H1 (cell line): Measurements from ENCODE around the gene ILK. TPM values are rescaled to one million over a fixed set of nuclear protein-coding genes. Genes with fewer than 3 reads are reported as not detected.

ENCODE experiments used
- CHD2 ChIP-seq: IDR thresholded peaks from 2 replicates; pipeline ENCODE4 v1.6.1; 2012; ENCODE audit warnings: low read length, improper control_type of control experiment
- EP300 ChIP-seq, 2 experiments: IDR thresholded peaks; 1 replicate in 1 of 2; 2 replicates in 1 of 2; pipeline ENCODE4 v1.6.1; 2011 to 2012; ENCODE audit warnings: low read depth in 2 of 2, low read length in 2 of 2, mild to moderate bottlenecking in 2 of 2, borderline replicate concordance in 1 of 2, inconsistent platforms in 1 of 2, moderate library complexity in 1 of 2
- HDAC2 ChIP-seq, 2 experiments: fragments of 300-600 bp in 1 of 2; sonication (generic) in 1 of 2; IDR thresholded peaks; 2 replicates each; pipeline ENCODE4 v1.6.1; 2011 to 2012; ENCODE audit warnings: low read depth in 2 of 2, low read length in 2 of 2, mild to moderate bottlenecking in 2 of 2, moderate library complexity in 2 of 2, borderline replicate concordance in 1 of 2, inconsistent platforms in 1 of 2
- MAX ChIP-seq: IDR thresholded peaks from 2 replicates; pipeline ENCODE4 v1.6.1; 2012; ENCODE audit warnings: inconsistent platforms
- RFX5 ChIP-seq: IDR thresholded peaks from 2 replicates; pipeline ENCODE4 v1.6.1; 2011; ENCODE audit warnings: low read depth, low read length, improper control_type of control experiment, borderline replicate concordance
- SIRT6 ChIP-seq: IDR thresholded peaks from one replicate; pipeline ENCODE4 v1.7.1; 2012; ENCODE audit warnings: low read length, inconsistent platforms
- SIX5 ChIP-seq: IDR thresholded peaks from 2 replicates; pipeline ENCODE4 v1.6.1; 2011; ENCODE audit warnings: mild to moderate bottlenecking, low read depth, low read length
- polyA plus RNA-seq, 7 experiments: library from polyadenylated mRNA; depleted of rRNA in 3 of 7; stranded (reverse) in 5 of 7; unstranded in 2 of 7; fragments of >200 nt in 5 of 7; fragments of 200-250 nt in 2 of 7; gene quantifications; 1 replicate in 5 of 7; 2 replicates in 1 of 7; 4 replicates in 1 of 7; pipeline versions ENCODE4 v1.2.1 to v1.2.3, GENCODE V29; 2011 to 2013; ENCODE audit warnings: missing spikeins in 2 of 7, mixed read lengths in 2 of 7
- total RNA-seq: library from RNA; stranded (reverse); fragmentation: NEBNext Ultra II Directional; extraction: Animal tissue kit (Norgen Biotek cat#: 25700); gene quantifications from 2 replicates; pipeline ENCODE4 v1.2.1, GENCODE V29; 2021

ILK gene
- total and polyA plus RNA-seq, 2 of the 8 experiments (the other 6 are each of a cell fraction or from before 2014, with no cell fraction given), result 91.4 to 132 TPM

- no peak for TF ChIP-seq MAX
- no peak for TF ChIP-seq SIRT6
- TF ChIP-seq SIX5, result no peak
- no peak for TF ChIP-seq RFX5
- TF ChIP-seq CHD2, result no peak
- TF ChIP-seq HDAC2 (IDR thresholded peaks at IDR 0.05; ENCODE audit: borderline replicate concordance in 1 of 2, low read depth in 2 of 2, low read length in 2 of 2), result no peak
- TF ChIP-seq EP300 (IDR thresholded peaks at IDR 0.05; ENCODE audit: borderline replicate concordance in 1 of 2, low read depth in 2 of 2, low read length in 2 of 2), result no peak
Measured at GRCh38 chr11:6616596-6617250, 13.1 kb downstream of the ILK start (continued).
